B cell (primary cell): ENCODE measurements around the gene OSBP2. TPM values are rescaled to one million over a fixed set of nuclear protein-coding genes. Genes with fewer than 3 reads are reported as not detected.

Source experiments
- ATAC-seq: fragments of 200-7000 bp; cut with Tn5 transposase; one replicate; pipeline ENCODE4 v1.10.0; 2021; ENCODE audit warnings: low read depth, mild to moderate bottlenecking, moderate number of reproducible peaks, moderate library complexity
- CTCF ChIA-PET: fragments of 350-600 bp; sonication (Branson Sonifier 250); formaldehyde crosslinking; loops from one replicate; lab custom pipeline; 2021; ENCODE audit warnings: antibody characterized with exemption, inconsistent platforms; lab: Charles Lee
- POLR2A ChIA-PET: fragments of 350-600 bp; sonication (Branson Sonifier 250); formaldehyde crosslinking; loops from one replicate; lab custom pipeline; 2021; ENCODE audit warnings: antibody characterized with exemption; lab: Charles Lee
- DNase-seq: peaks from one replicate; pipeline ENCODE4 v3.0.0; 2013
- H2AFZ ChIP-seq: 2 replicates; pipeline ENCODE4 v1.6.1; 2012; ENCODE audit warnings: mild to moderate bottlenecking, low read depth, low read length; ENCODE audit not compliant: insufficient read depth, poor library complexity, severe bottlenecking
- H3K27ac ChIP-seq, 2 donors: 1 replicate in 1 of 2; 2 replicates in 1 of 2; pipeline ENCODE4 v1.5.1; 2012 to 2013; ENCODE audit warnings: low read length in 2 of 2, mild to moderate bottlenecking in 2 of 2, moderate library complexity in 1 of 2
- H3K27me3 ChIP-seq, 4 experiments: fragments of 200-600 bp in 1 of 4; sonication (generic) in 1 of 4; replicated peaks in 1 of 4; 1 replicate in 2 of 4; 2 replicates in 2 of 4; pipeline versions ENCODE4 v1.6.1 to v1.7.0; 2013 to 2016; ENCODE audit warnings: low read length in 3 of 4, mild to moderate bottlenecking in 2 of 4, mixed read lengths in 1 of 4, moderate library complexity in 1 of 4; ENCODE audit not compliant: insufficient read depth in 4 of 4, control insufficient read depth in 3 of 4; ENCODE audit errors: control extremely low read depth in 1 of 4
- H3K36me3 ChIP-seq, 2 experiments: replicated peaks in 1 of 2; 1 replicate in 1 of 2; 2 replicates in 1 of 2; pipeline versions ENCODE4 v1.6.1 to v1.7.1; 2013; ENCODE audit warnings: low read length in 1 of 2; ENCODE audit not compliant: insufficient read depth in 2 of 2, control insufficient read depth in 1 of 2; ENCODE audit errors: control extremely low read depth in 1 of 2, extremely low read depth in 1 of 2
- H3K4me1 ChIP-seq, 2 donors: fragments of 200-600 bp in 1 of 2; sonication (generic) in 1 of 2; 1 replicate in 1 of 2; 2 replicates in 1 of 2; pipeline versions ENCODE4 v1.5.1 to v1.6.1; 2013 to 2017; ENCODE audit warnings: low read length in 2 of 2; ENCODE audit not compliant: control insufficient read depth in 2 of 2, insufficient read depth in 2 of 2
- H3K4me2 ChIP-seq: replicated peaks from 2 replicates; pipeline ENCODE3; 2012; ENCODE audit warnings: mild to moderate bottlenecking, low read depth, low read length; ENCODE audit not compliant: poor library complexity, severe bottlenecking
- H3K4me3 ChIP-seq, 5 experiments: fragments of 200-600 bp in 1 of 5; sonication (generic) in 1 of 5; 1 replicate in 3 of 5; 2 replicates in 2 of 5; pipeline versions ENCODE4 v1.5.1 to v1.7.0; 2011 to 2016; ENCODE audit warnings: low read length in 4 of 5, mild to moderate bottlenecking in 4 of 5, low read depth in 2 of 5, control low read depth in 1 of 5, moderate library complexity in 1 of 5; ENCODE audit not compliant: insufficient read depth in 1 of 5; ENCODE audit errors: control extremely low read depth in 1 of 5, extremely low read depth in 1 of 5
- H3K79me2 ChIP-seq: fragments of 200-600 bp; sonication (generic); one replicate; pipeline ENCODE4 v1.6.0; 2016; ENCODE audit warnings: low read length; ENCODE audit not compliant: control insufficient read depth, insufficient read depth
- H3K9ac ChIP-seq: fragments of 200-600 bp; sonication (generic); 2 replicates; pipeline ENCODE4 v1.6.1; 2017; ENCODE audit warnings: mild to moderate bottlenecking, low read length, moderate library complexity
- H3K9me3 ChIP-seq, 3 donors: one replicate each; pipeline versions ENCODE4 v1.6.1 to v1.7.1; 2013; ENCODE audit warnings: low read length in 2 of 3; ENCODE audit not compliant: control insufficient read depth in 2 of 3, insufficient read depth in 1 of 3; ENCODE audit errors: control extremely low read depth in 1 of 3
- H4K20me1 ChIP-seq: 2 replicates; pipeline ENCODE4 v1.6.0; 2012; ENCODE audit warnings: mild to moderate bottlenecking, low read length; ENCODE audit not compliant: insufficient read depth, control insufficient read depth, poor library complexity, severe bottlenecking
- H3K27ac Mint-ChIP-seq: one replicate; pipeline ENCODE4 v1.8.0; 2021; ENCODE audit warnings: mixed read lengths
- H3K27me3 Mint-ChIP-seq: one replicate; pipeline ENCODE4 v1.8.0; 2021; ENCODE audit warnings: mixed read lengths
- H3K4me1 Mint-ChIP-seq: one replicate; pipeline ENCODE4 v1.8.0; 2021; ENCODE audit warnings: mixed read lengths
- H3K4me3 Mint-ChIP-seq: one replicate; pipeline ENCODE4 v1.8.0; 2021; ENCODE audit warnings: mixed read lengths
- H3K9me3 Mint-ChIP-seq: one replicate; pipeline ENCODE4 v1.8.0; 2022; ENCODE audit warnings: mixed read lengths; ENCODE audit not compliant: insufficient read depth
- CTCF ChIP-seq: fragments of 200-600 bp; IDR thresholded peaks from one replicate; pipeline ENCODE4 v1.8.0; 2022; ENCODE audit warnings: antibody characterized with exemption, mild to moderate bottlenecking
- EZH2 ChIP-seq: IDR thresholded peaks from 2 replicates; pipeline ENCODE4 v1.6.1; 2012; ENCODE audit warnings: borderline replicate concordance, low read depth, mild to moderate bottlenecking, moderate library complexity, low read length; ENCODE audit not compliant: insufficient read depth, poor library complexity, severe bottlenecking
- WGBS: methylation state at CpG from one replicate; pipeline ENCODE4 v1.1.5; 2013; ENCODE audit warnings: missing lambda C conversion rate; ENCODE audit not compliant: insufficient coverage; 5-methylcytosine and 5-hydroxymethylcytosine counted together
- intact Hi-C: fragments of 100-400 bp; cut with micrococcal nuclease; formaldehyde crosslinking; loops from one replicate; pipeline ENCODE4 v1.10.0; 2022
- polyA plus RNA-seq: library from polyadenylated mRNA; depleted of rRNA; stranded (reverse); fragments of >200 nt; gene quantifications from 2 replicates; pipeline ENCODE4 v1.2.3, GENCODE V29; 2012
- total RNA-seq, 2 donors: library from RNA; stranded (reverse); fragments of 120-200 nt in 1 of 2; gene quantifications; 1 replicate in 1 of 2; 2 replicates in 1 of 2; pipeline versions ENCODE4 v1.2.3 to v1.2.4, GENCODE V29; 2013 to 2022

Gene OSBP2
- total and polyA plus RNA-seq, 2 donors (not counting 1 experiment from before 2014, with no cell fraction given) = 0.10 to 1.0 TPM

- CTCF ChIA-PET = no interaction called here
- no peaks in the 10 kb centered on the region for H3K27me3 Mint-ChIP-seq
- H3K9ac ChIP-seq = no peak overlapping the region
Measured at GRCh38 chr22:30871391-30872284, 177.0 kb downstream of the OSBP2 start.

More at GRCh38 chr22:30871391-30872284, 177.0 kb downstream of the OSBP2 start:
- no peak for ATAC-seq
- no peak overlapping the region for H3K27ac ChIP-seq
- H3K4me3 ChIP-seq = no peak overlapping the region
- no peaks in the 10 kb centered on the region for H3K79me2 ChIP-seq
- no peaks in the 10 kb centered on the region for H3K27me3 ChIP-seq
- WGBS = 85% methylated on average over 12 of the region's 13 CpGs
- H2AFZ ChIP-seq = no peak overlapping the region
- TF ChIP-seq EZH2 (no peak), CTCF (no peak)
- H3K36me3 ChIP-seq = no peaks in the 10 kb centered on the region
- no peak overlapping the region for H3K27ac Mint-ChIP-seq
- DNase-seq = no peak
- H4K20me1 ChIP-seq = no peaks in the 10 kb centered on the region
- no peaks in the 10 kb centered on the region for H3K4me1 ChIP-seq
- no peaks in the 10 kb centered on the region for H3K4me1 Mint-ChIP-seq
- POLR2A ChIA-PET = no interaction called here
- no peaks in the 10 kb centered on the region for H3K9me3 Mint-ChIP-seq
- H3K4me2 ChIP-seq = no peak overlapping the region
- H3K4me3 Mint-ChIP-seq = no peak overlapping the region
- H3K9me3 ChIP-seq = no peaks in the 10 kb centered on the region
- intact Hi-C loops = no loop called here
